Right ventricle myocardium superior (tissue), 1 donor: ENCODE results near the gene MTUS2. TPM values are rescaled to one million over a fixed set of nuclear protein-coding genes. Genes with fewer than 3 reads are reported as not detected.

Experiments
- ATAC-seq: fragments of 200-7000 bp; cut with Tn5 transposase; one replicate; pipeline ENCODE4 v1.9.1; 2020; ENCODE audit warnings: mild to moderate bottlenecking; ENCODE audit not compliant: poor library complexity
- DNase-seq: peaks from one replicate; pipeline ENCODE4 v3.0.0-alpha.2; 2020
- intact Hi-C: fragments of 100-400 bp; cut with DNase I; formaldehyde crosslinking; loops from one replicate; pipeline ENCODE4 v1.11.2; 2022
- total RNA-seq: library from RNA; stranded (reverse); fragmentation: NEBNext Ultra II Directional; extraction: Animal tissue kit (Norgen Biotek cat#: 25700); gene quantifications from one replicate; pipeline ENCODE4 v1.2.1, GENCODE V29; 2021
- donor health status: DM: no; HTN: yes; CAD: no; lungs with severe emphysema.

MTUS2 gene
- total RNA-seq, 1 donor from 2014 or later: 118 TPM

GRCh38 chr13:29073755-29074154, 253.6 kb downstream of the MTUS2 start:
- ATAC-seq (no peak), DNase-seq (no peak)
- intact Hi-C loops: no loop called here

GRCh38 chr13:29077051-29077813, 257.1 kb downstream of the MTUS2 start:
- DNase-seq (no peak), ATAC-seq (peak; percentile 81)
- intact Hi-C loops: no loop called here

GRCh38 chr13:29081036-29081435, 260.9 kb downstream of the MTUS2 start:
- ATAC-seq: no peak
- DNase-seq: no peak
- intact Hi-C loops: no loop called here

- intact Hi-C loops: no loop called here
- ATAC-seq (no peak), DNase-seq (no peak)
Observed at GRCh38 chr13:29081697-29082440, 261.7 kb downstream of the MTUS2 start.

- intact Hi-C loops: no loop called here
- DNase-seq (no peak), ATAC-seq (peak; percentile 64)
Observed at GRCh38 chr13:29099781-29100406, 279.8 kb downstream of the MTUS2 start.

GRCh38 chr13:29100758-29101157, 280.6 kb downstream of the MTUS2 start:
- intact Hi-C loops: no loop called here
- ATAC-seq: no peak
- DNase-seq: no peak

- DNase-seq (no peak), ATAC-seq (no peak)
- intact Hi-C loops: no loop called here
Observed at GRCh38 chr13:29101409-29101808, 281.3 kb downstream of the MTUS2 start.

- intact Hi-C loops: no loop called here
- no peak for ATAC-seq
Observed at GRCh38 chr13:29101905-29102304, 281.8 kb downstream of the MTUS2 start.

GRCh38 chr13:29103065-29103800, 283.1 kb downstream of the MTUS2 start:
- ATAC-seq: no peak
- intact Hi-C loops: no loop called here

More at GRCh38 chr13:29101905-29102304, 281.8 kb downstream of the MTUS2 start:
- DNase-seq: no peak

GRCh38 chr13:29104461-29104860, 284.3 kb downstream of the MTUS2 start:
- ATAC-seq (no peak), DNase-seq (no peak)
- intact Hi-C loops: no loop called here

More at GRCh38 chr13:29103065-29103800, 283.1 kb downstream of the MTUS2 start:
- no peak for DNase-seq

GRCh38 chr13:29105779-29106178, 285.6 kb downstream of the MTUS2 start:
- no peak for ATAC-seq
- intact Hi-C loops: no loop called here
- DNase-seq: no peak

- no peak for ATAC-seq
- intact Hi-C loops: no loop called here
Observed at GRCh38 chr13:29106651-29107050, 286.5 kb downstream of the MTUS2 start.

GRCh38 chr13:29108068-29108786, 288.1 kb downstream of the MTUS2 start:
- intact Hi-C loops: no loop called here
- DNase-seq: no peak
- no peak for ATAC-seq

More at GRCh38 chr13:29106651-29107050, 286.5 kb downstream of the MTUS2 start:
- DNase-seq: no peak

GRCh38 chr13:29109987-29110386, 289.8 kb downstream of the MTUS2 start:
- ATAC-seq (peak; percentile 51), DNase-seq (no peak)
- intact Hi-C loops: no loop called here

- DNase-seq (no peak), ATAC-seq (no peak)
- intact Hi-C loops: no loop called here
Observed at GRCh38 chr13:29111446-29111845, 291.3 kb downstream of the MTUS2 start.

GRCh38 chr13:29115842-29116241, 295.7 kb downstream of the MTUS2 start:
- no peak for ATAC-seq
- intact Hi-C loops: no loop called here
- no peak for DNase-seq

GRCh38 chr13:29117663-29118062, 297.5 kb downstream of the MTUS2 start:
- no peak for ATAC-seq
- DNase-seq: no peak
- intact Hi-C loops: no loop called here

- intact Hi-C loops: no loop called here
- DNase-seq: no peak
- ATAC-seq: no peak
Observed at GRCh38 chr13:29118471-29118870, 298.3 kb downstream of the MTUS2 start.
